Kidney (tissue), 14 donors: Measurements from ENCODE around the gene IL1RAP. TPM values are rescaled to one million over a fixed set of nuclear protein-coding genes. Genes with fewer than 3 reads are reported as not detected.

ENCODE experiments used
- DNase-seq, 5 donors: peaks; one replicate each; pipeline ENCODE4 v3.0.0-alpha.2; 2013 to 2020
- FAIRE-seq: peaks from 2 replicates; lab custom pipeline; 2012; peaks lifted over from hg19 to GRCh38; lab: Jason Lieb, UNC
- H3K27ac ChIP-seq, 2 donors: one replicate each; pipeline ENCODE4 v1.7.0; 2013; ENCODE audit warnings: low read depth in 2 of 2, low read length in 2 of 2, inconsistent platforms in 1 of 2
- H3K27me3 ChIP-seq: one replicate; pipeline ENCODE4 v1.7.1; 2013; ENCODE audit warnings: low read length, inconsistent platforms; ENCODE audit not compliant: control insufficient read depth, insufficient read depth
- H3K36me3 ChIP-seq, 3 donors: one replicate each; pipeline versions ENCODE4 v1.7.0 to v1.7.1; 2013; ENCODE audit warnings: low read length in 3 of 3, control low read depth in 1 of 3, inconsistent platforms in 1 of 3; ENCODE audit not compliant: insufficient read depth in 3 of 3, control insufficient read depth in 2 of 3
- H3K4me1 ChIP-seq, 3 donors: one replicate each; pipeline versions ENCODE4 v1.7.0 to v1.7.1; 2013; ENCODE audit warnings: low read length in 3 of 3, inconsistent platforms in 1 of 3, low read depth in 1 of 3; ENCODE audit not compliant: control insufficient read depth in 2 of 3, insufficient read depth in 2 of 3
- H3K4me3 ChIP-seq, 3 donors: one replicate each; pipeline versions ENCODE4 v1.7.0 to v1.8.1; 2013; ENCODE audit warnings: low read length in 3 of 3, control low read depth in 1 of 3, inconsistent platforms in 1 of 3
- H3K9ac ChIP-seq, 3 donors: one replicate each; pipeline versions ENCODE4 v1.7.0 to v1.7.1; 2013; ENCODE audit warnings: low read length in 3 of 3, control low read depth in 1 of 3, inconsistent platforms in 1 of 3
- H3K9me3 ChIP-seq, 3 donors: one replicate each; pipeline versions ENCODE4 v1.7.0 to v1.7.1; 2013; ENCODE audit warnings: low read length in 3 of 3, control low read depth in 1 of 3, inconsistent platforms in 1 of 3; ENCODE audit not compliant: control insufficient read depth in 2 of 3, insufficient read depth in 1 of 3
- CTCF ChIP-seq: IDR thresholded peaks from 3 replicates; pipeline ENCODE4 v1.5.1; 2012; ENCODE audit warnings: mild to moderate bottlenecking, moderate library complexity, borderline replicate concordance; ENCODE audit not compliant: insufficient read depth; ENCODE audit errors: extremely low read depth
- intact Hi-C: fragments of 100-400 bp; cut with DNase I; formaldehyde crosslinking; loops from one replicate; pipeline ENCODE4 v1.11.1; 2022
- polyA plus RNA-seq: library from polyadenylated mRNA; stranded (reverse); fragments of 350-450 nt; fragmentation: Illumina TruSeq; extraction: RNeasy Lipid Tissue Mini Kit (QIAGEN cat#74804); gene quantifications from one replicate; pipeline ENCODE4 v1.2.3, GENCODE V29; 2014; ENCODE audit warnings: low read depth, low replicate concordance; ENCODE audit not compliant: insufficient read depth
- total RNA-seq: library from RNA; stranded (reverse); fragmentation: NEBNext Ultra II Directional; extraction: Animal tissue kit (Norgen Biotek cat#: 25700); gene quantifications from one replicate; pipeline ENCODE4 v1.2.1, GENCODE V29; 2021
- donor health status: control.
- donor health status: control.
- donor health status: control.
- donor health status: control.
- donor health status: control.
- donor health status: DM: yes; HTN: yes; CAD: no.
- donor health status: Normal renal cell carcinoma (clear cell type).

The IL1RAP gene
- total and polyA plus RNA-seq, 2 donors from 2014 or later: 1.7 to 10.0 TPM

- no peak for TF ChIP-seq CTCF
- Histone ChIP-seq H3K27me3 (no peaks in the 10 kb centered on the region), H3K4me1 (no peaks in the 10 kb centered on the region), H3K27ac (no peak overlapping the region), H3K9ac (no peak overlapping the region), H3K36me3 (no peaks in the 10 kb centered on the region), H3K9me3 (no peaks in the 10 kb centered on the region), H3K4me3 (no peak overlapping the region)
- FAIRE-seq (no peak), DNase-seq (no peak)
- intact Hi-C loops: no loop called here
Measured at GRCh38 chr3:190552021-190552420, 38.1 kb downstream of the IL1RAP start.

GRCh38 chr3:190552969-190553759 lies 39.3 kb downstream of the IL1RAP start:
- no peak overlapping the region for H3K4me3 ChIP-seq
- H3K4me1 ChIP-seq: no peaks in the 10 kb centered on the region
- H3K27me3 ChIP-seq: no peaks in the 10 kb centered on the region
- no peaks in the 10 kb centered on the region for H3K9me3 ChIP-seq
- no peaks in the 10 kb centered on the region for H3K36me3 ChIP-seq
- FAIRE-seq (no peak), DNase-seq (no peak)
- no peak overlapping the region for H3K9ac ChIP-seq
- intact Hi-C loops: no loop called here
- H3K27ac ChIP-seq: no peak overlapping the region
- no peak for TF ChIP-seq CTCF

- no peak for DNase-seq
- FAIRE-seq: no peak
Measured at GRCh38 chr3:190554197-190554596, 40.3 kb downstream of the IL1RAP start.

More at GRCh38 chr3:190554197-190554596, 40.3 kb downstream of the IL1RAP start:
- Histone ChIP-seq H3K27me3 (no peaks in the 10 kb centered on the region), H3K4me3 (no peak overlapping the region), H3K9me3 (no peaks in the 10 kb centered on the region), H3K9ac (no peak overlapping the region), H3K27ac (no peak overlapping the region), H3K4me1 (no peaks in the 10 kb centered on the region), H3K36me3 (no peaks in the 10 kb centered on the region)
- intact Hi-C loops: no loop called here
- no peak for TF ChIP-seq CTCF
